ENCODE results near the gene VGLL1.

VGLL1 gene, protein sequence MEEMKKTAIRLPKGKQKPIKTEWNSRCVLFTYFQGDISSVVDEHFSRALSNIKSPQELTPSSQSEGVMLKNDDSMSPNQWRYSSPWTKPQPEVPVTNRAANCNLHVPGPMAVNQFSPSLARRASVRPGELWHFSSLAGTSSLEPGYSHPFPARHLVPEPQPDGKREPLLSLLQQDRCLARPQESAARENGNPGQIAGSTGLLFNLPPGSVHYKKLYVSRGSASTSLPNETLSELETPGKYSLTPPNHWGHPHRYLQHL

DNA sequence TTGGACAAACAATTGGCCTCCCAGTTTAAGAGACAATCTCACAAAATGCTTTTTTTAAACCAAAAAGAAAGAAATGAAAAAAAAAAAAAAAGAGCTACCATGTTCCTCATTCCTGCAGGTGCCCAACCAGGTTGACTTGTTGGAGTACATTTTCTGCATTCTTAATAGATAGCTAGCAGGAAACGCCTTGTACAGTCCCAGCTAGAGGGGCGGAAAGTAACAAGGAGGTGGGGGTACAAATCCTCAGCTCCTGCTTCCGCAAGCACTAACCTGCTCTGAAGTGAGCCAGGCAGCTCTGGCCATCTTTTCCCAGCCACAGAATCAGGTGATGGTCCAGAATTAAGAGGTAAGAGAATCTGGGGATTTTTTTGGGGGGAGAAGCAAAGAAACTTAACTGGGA lies at the start of gene VGLL1:
Gene VGLL1, plus strand, starts transcription at position 265 of the 400 bp plus-strand sequence. CDS start 3,806 bp downstream, outside the sequence.
- DNase-seq: no peak

DNA sequence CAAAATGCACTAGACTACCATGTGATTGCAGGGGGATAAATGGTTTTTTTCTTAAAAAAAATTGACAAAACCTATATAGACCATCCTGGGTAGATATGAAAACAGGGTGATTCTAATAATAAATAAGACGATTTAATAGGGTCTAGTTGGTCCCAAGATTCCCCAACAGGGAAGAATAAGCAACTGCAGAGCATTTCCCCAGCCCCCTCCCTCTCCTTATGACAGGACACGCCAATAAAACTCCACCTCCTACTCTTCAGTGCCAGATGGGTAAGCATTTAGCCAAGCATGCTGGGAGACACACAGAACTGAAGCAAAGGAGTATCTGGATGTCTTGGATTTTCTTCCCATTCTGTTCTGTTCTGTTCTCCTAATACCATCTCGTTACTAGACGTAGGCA lies 44.4 kb upstream of the VGLL1 start, which contains the start of gene BRS3:
Gene BRS3, plus strand, starts transcription at position 301 of the 400 bp plus-strand sequence. CDS start 168 bp downstream, outside the sequence.
- no peak for DNase-seq

DNA sequence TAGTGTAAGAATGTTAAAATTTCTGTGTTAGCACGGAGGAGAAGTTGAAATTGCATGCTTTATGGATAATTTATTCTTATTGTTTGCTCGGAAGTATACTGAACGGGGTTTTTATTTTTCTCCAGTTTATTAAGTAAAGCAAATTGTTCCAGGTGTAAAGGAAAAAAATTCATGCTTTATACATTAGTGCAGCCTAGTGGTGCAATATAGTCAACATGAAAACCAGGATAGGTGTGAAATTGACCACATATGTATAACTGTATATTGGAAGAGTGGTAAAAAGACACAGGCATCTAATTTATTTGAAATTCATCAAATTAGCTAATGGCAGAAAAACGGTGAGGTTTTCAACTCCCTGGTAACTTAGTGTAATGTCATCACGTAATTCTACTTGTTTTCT lies 43.3 kb upstream of the VGLL1 start:
- no peak for DNase-seq

DNA sequence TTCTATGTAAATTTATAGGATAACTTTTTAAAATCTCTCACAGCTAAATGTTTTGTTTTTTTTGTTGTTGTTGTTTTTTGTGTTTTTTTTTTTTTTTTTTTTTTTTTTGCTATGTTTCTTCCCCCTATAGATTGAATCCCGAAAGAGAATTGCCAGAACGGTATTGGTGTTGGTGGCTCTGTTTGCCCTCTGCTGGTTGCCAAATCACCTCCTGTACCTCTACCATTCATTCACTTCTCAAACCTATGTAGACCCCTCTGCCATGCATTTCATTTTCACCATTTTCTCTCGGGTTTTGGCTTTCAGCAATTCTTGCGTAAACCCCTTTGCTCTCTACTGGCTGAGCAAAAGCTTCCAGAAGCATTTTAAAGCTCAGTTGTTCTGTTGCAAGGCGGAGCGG lies 40.2 kb upstream of the VGLL1 start:
- no peak for DNase-seq

DNA sequence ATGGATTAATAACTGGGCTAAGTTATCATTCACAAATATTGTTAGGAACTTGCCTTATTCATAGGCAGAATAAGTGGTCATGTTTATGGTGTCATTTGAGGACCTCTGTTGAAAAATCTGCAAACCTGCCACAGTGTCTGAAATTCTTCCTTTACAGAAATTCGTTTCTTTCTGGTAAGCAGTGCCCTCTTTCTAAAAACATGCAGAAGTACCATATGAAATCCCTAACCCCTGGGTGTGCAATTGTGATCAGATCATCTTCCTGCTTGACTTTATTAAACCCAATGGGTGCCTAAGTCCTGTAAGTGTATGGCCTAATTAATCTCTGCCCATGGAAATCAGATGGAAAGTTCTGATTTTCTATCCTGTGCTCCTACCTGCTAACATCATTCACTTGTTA lies 39.0 kb upstream of the VGLL1 start:
- DNase-seq: no peak

DNA sequence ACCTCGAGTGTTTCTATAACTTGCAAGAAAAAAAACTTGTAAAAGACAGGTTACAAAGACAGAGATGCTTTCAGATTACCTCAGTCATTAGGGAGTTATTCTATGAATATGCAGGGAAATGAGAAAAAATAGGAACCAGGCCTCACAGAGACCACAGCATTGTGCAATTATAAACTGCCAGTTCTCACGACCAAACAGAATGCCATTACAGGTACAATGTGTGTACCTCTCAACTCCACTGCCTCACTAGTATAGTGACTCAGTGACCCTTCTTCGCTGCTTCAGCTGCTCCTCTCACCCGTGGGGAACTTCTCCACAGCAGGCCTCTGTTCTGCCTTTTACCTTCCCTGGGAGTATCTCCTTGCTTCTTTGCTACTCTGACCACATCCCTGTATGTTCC lies 37.0 kb upstream of the VGLL1 start:
- DNase-seq: no peak

DNA sequence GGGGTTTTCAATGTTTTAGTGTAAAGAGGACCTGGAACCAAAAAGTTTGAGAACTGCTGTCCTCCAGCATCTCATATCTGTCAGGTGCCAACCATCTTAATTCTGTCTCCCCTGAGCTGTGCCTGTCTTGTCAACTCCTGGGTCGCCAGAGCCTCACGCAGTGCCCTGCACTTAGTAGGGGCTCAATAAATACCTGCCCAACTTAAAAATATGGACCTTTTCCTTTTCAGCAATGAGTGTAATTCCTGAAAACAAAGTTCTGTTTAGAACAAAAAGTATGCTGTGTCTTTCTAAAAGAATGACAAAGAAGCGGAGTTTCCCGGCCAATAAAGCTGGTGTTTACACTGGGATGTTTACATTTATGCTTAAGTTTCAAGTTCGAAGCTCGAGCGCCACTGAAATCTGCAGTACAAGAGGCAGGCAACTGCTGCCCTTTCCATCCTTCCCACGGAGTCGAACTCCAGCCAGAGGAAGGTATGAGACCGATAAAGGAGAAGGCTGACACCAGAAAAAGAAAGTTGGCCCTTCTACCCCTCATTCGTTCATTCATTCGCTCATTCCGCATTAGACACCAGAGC lies 35.7 kb upstream of the VGLL1 start:
- no peak for DNase-seq

DNA sequence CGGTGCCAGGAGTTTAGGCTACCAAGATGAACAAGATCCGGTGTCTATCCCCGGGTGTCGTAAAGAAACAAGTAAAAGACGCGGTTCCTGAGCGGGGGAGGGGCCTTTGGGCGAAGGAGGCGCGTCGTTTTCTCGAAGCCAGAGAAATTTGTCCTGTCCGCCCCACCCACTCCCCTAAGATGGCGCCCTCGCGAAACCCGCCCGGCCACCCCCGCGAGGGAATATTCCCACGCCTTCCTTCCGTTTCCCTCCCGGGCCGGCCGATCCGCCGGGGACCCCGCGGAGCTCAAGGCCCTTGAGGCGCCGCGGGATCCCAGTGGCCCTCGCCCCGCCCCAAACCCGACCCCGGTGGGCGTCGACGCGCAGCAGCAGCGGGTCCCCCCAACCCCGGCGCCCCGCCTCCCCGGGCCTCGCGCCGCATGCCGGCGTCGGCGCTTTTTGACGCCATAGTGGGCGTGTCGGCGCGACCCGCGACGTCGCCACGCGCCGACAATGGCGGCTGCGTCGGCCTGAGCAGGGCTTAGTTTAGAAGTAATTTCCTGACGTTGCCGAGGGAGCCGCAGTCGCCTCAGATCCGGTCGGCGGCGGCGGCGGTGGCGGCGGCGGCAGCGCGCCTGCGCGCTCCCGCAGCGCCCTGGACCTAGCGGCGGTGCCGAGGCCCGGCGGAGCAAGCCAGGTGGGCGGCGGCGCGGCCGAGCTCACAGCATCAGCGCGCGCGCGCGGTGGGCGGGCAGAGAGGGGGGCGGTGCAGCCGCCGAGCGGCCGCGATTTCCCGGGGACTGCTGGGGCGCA lies 35.1 kb upstream of the VGLL1 start:
- peak; percentile 90 for DNase-seq

DNA sequence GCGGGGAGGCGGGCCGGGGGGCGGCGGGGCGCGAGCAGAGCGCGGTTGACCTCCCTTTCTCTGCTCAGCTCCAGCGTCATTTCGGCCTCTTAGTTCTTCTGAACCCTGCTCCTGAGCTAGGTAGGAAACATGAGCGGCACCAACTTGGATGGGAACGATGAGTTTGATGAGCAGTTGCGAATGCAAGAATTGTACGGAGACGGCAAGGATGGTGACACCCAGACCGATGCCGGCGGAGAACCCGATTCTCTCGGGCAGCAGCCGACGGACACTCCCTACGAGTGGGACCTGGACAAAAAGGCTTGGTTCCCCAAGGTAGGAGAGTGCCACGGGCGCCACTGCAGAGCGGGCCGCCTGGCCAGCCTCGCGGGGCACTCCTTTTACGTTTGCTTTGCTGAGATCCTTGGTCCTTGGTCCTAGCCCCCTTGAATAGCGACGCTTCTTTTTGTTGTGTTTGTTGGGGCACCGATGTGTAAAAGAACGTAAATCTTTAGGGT lies 34.4 kb upstream of the VGLL1 start, which contains the start of gene HTATSF1:
Gene HTATSF1, plus strand, starts transcription at position 37 of the 497 bp plus-strand sequence. Its CDS starts 93 bp downstream, at position 130.
- DNase-seq: no peak

DNA sequence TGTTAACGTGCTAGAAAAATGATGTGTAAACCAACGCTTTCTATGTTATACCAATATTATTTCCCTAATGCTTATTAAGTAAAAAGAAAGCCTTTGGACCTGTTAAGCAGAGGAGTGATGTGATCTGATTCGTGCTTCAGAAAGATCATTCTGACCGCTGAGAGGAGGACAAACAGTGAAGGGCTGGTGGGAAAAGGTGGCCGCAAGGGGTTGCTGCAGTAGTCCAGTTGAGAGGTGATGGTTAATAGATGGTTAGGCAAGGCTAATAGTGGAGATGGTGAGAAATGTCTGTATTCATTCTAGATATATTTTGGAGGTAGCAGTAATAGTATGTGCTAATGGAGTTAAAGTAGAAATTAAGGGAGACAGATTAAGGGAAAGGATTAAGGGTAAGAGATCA lies 12.9 kb upstream of the VGLL1 start:
- DNase-seq: no peak

DNA sequence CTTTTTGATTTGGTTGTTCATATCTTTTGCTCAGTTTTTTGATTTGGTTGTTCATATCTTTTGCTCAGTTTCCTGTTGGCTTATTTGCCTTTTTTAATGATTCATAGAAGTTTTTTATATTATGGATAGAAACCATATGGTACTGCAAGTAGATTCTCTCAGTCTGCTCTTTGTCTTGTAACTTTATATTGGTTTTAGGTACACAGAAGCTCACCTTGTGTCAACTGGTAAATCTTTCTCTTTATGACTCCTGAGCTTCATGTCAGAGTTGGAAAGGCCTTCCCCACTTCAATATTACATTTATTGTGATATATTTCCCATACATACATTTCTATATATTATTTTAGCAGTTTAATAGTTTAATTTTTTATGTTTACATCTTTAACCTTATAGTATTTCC lies 8.2 kb upstream of the VGLL1 start:
- no peak for DNase-seq

DNA sequence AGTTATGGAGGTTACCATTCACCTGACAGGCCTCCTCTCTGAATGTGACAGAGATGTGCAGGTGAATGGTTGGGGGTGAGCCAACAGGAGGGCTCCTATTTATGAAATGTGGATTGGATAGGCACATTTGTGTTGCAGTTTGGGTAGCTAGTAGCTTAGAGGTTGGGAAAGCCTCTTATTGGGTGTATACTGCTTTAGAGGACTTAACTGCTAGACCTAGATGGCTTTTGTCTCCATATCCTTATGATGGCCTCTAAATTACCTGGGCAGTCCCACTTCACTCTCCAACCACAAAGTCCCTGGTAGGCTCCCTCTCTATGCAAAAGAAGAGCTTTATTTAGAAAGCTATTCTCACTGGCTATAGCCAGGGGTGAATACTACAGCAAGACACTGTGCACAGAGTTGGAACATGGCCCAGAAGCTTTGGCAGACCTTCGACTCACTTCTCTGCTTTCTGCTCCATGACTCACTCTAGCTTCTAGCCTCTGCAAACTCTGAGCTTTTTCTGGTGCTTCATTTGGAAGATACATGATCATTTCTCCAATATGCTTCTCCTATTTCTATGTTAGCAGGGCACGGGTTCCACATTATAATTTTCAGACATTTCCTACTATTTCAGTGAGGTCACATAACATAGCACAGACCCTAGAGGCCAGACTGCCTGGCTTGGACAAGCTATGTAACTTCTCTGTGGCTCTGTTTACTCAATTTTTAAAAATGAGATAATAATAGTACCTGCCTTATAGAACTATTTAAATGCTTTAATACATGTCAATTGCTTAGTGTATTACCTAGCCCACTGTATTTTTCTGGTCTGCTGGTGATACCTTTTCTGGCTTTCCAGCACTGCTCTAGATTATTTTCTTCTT lies 6.0 kb upstream of the VGLL1 start:
- peak; percentile 5 for DNase-seq

DNA sequence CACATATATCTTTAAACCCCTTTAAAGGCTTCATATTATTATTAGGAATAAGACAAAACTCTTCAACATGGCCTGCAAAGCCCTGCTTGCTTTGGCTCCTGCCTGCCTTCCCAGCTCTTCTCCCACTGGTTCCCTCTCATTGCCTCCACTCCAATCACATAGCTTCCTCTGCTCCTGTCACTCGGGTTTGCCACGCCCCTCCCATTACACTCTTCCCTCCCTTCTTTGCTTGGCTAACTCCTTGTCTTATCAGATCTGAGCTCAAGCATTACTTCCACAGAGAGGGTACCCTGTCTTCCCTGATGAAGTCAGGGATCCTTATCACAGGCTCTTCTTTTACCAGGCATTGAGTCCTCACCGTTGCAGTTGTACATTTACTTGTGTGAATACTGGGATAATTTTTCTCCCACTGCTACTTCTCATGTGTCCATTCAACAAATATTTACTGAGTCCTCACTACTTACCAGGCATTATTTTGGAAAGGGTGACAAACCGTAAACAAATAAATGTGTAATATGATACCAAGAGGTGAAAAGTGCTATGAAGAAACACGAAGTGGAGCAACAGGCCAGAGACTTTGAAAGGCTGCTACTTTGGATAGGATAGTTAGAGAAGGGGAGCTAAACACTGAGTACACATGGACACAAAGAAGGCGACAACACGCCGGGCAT lies 3.2 kb upstream of the VGLL1 start:
- no peak for DNase-seq

DNA sequence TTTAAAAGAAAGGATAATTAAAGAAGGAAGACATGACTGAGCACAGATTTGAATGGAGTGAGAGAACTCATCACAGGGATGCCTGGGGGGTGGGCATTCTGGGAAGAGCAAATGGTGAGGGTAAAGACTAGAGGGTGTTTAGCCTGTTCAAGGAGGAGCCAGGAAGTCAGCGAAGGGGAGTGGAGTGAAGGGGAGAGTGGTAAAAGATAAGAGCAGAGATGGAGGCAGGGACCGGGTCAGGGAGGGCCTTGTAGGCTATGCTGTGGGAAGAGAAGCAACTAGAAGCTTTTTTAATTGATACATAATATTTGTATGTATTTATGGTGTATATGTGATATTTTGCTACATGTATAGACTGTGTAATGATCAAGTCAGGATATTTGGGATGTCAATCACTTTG lies 2.2 kb upstream of the VGLL1 start:
- DNase-seq: no peak

DNA sequence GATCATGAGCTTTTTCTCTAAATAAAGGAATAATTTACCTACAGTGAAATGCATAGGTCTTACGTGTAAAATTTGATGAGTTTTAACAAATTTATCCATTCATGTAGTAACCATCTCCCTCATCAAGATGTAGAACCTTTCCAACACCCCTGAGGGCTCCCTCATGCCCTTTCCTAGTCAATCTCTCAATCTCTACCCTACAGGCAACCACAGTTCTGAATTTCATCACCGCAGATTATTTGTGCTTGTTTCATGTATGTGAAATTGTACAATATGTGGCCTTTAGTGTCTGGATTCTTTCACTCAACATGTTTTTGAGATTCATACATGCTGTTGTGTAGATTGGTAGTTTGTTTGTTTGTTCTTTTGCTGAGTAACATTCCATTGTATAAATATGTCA lies 2.1 kb downstream of the VGLL1 start:
- no peak for DNase-seq

DNA sequence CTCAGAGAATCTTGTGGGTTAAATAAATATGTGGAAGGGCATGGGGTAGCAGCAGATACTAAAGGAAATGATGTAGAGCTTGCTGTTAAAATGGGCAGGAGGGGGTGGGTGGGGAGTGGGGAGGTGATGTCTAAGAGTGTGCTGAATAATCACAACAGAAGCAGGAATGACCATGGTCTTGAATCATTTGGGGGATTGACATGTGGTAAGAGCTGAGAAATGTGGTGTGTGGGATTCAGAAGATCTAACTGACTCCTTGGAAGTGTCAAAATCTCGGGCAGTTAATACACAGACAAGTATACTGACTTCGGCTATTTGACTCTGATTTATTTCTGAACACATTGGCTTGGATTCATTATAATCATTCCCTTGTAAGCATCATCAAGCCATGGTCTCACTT lies 6.8 kb downstream of the VGLL1 start:
- DNase-seq: no peak

DNA sequence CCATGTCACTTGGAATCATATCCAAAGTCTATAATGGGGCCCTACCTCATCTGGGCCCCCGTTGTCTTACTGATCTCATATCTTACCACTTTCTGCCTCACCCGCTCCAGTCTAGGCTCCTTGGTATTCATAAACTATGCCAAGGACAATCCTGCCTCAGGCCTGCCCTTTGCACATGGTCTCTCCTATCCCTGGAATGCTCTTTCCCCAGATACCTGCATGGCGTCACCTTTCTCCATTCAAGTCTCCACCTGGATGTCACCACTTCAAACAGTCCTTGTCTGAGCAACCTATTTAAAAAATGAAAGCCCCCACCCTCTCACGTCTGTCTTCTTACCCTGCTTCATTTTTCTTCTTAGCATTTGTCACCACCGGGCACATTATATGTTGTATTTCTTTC lies 8.2 kb downstream of the VGLL1 start:
- no peak for DNase-seq

DNA sequence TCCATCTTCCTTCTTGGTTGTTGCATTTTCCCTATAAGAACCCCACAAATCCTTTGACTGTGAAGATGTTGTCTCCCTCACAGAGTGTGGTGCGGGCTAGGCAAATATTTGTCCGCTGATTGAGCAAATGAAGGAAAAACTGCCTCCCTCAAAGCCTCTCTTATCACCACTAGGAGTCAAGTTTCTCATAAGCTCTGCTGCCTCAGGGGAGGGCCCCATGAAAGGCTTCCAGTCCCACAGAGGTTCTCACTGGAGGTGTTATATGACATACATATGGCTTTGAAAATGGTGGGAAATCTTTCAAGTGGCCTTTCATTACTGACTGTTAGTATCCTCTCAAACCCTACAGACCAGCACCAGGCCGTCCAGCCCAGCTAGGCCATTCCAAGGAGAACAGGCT lies 9.3 kb downstream of the VGLL1 start:
- no peak for DNase-seq

DNA sequence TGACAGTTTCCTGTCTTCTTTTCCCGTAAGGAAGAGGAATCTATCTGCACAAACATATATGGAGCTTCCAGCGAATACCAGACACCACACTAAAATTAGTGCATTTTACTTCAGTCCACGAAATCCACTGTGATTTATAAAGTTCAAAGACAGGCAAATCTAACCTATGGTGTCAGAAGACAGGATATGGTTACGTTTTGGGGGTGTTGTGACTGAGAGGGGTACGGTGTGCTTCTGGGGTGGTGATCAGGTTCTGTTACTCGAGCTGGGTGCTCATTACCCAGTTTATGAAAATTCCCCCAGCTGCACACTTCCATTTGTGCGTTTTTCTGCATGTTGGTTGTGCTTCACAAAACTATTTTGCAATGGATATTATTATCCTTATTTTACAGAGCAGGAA lies 10.3 kb downstream of the VGLL1 start:
- no peak for DNase-seq

DNA sequence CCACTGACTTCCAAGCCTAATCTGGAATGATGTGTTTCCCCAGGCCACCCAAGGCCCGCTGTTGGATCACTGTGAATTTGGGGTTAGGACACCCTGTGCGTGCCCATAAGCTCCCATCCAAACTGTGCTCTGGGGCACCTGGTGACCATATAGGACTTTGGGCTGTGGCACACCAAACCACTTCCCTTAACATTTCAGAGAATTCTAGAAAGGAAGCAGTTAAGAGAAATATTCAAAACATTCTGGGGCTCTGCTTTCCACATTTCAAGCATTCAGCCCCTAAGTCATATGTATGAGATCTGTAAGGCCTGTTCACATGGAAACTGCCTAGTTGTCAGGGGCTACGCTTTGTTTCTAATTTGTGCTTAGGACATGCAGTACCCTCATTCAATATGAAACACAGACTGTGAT lies 14.4 kb downstream of the VGLL1 start:
- no peak for DNase-seq

DNA sequence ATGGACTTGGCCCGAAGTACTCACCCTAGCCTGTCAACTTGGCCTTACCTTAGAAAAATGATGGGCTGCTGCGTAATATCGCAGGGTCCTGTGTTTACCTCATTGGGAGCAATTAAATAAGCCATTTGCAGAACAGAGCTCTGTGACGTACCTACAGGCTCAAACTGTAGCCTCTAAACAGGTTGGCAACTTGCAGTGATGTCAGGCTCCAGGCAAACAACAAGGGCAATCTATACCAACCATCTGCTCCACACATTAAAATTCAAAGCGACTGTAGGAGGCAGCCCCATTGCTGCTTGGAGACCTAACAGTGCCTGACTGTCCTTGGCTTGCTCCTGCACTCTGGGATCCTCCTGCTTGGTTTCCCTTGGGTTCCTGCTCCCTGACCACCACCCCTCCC lies 17.2 kb downstream of the VGLL1 start:
- DNase-seq: no peak

DNA sequence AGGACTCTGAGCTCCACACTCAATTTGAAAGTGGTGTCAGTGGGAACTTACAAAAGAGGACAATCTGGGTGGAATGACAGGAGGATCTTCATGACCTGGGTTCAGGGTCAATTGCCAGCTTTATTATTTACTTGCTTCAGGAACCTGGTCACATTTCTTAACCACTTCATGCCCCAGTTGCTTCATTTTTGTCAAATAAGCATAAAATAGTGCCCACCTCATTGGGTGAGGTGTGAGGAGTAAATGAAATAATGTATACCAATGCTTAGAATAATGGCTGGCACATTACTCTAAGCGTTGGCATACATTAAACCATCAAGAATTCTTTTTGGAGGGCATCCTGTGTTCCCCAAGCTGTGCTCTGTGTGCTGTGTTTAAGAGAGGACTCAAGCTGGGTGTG lies 19.4 kb downstream of the VGLL1 start:
- no peak for DNase-seq
